Esophagus squamous epithelium (tissue), 5 donors: Measurements from ENCODE around the gene TMEM108. TPM values are rescaled to one million over a fixed set of nuclear protein-coding genes. Genes with fewer than 3 reads are reported as not detected.

ENCODE experiments used
- DNase-seq: peaks from one replicate; lab custom pipeline; 2025; lab: John Stamatoyannopoulos, UW
- H3K27ac ChIP-seq, 4 donors: fragments of 200-600 bp; sonication (generic); one replicate each; pipeline ENCODE4 v1.5.1; 2016 to 2019; ENCODE audit warnings: mild to moderate bottlenecking in 1 of 4
- H3K27me3 ChIP-seq, 4 donors: fragments of 200-600 bp; sonication (generic); 1 replicate in 3 of 4; 2 replicates in 1 of 4; pipeline versions ENCODE4 v1.5.1 to v1.6.0; 2017 to 2021; ENCODE audit warnings: antibody characterized with exemption in 1 of 4
- H3K36me3 ChIP-seq, 3 donors: fragments of 200-600 bp; sonication (generic); one replicate each; pipeline ENCODE4 v1.5.1; 2016 to 2019
- H3K4me1 ChIP-seq, 3 donors: fragments of 200-600 bp; sonication (generic); one replicate each; pipeline ENCODE4 v1.5.1; 2017 to 2019
- H3K4me3 ChIP-seq, 4 donors: fragments of 200-600 bp; sonication (generic); 1 replicate in 3 of 4; 2 replicates in 1 of 4; pipeline ENCODE4 v1.5.1; 2016 to 2019; ENCODE audit warnings: mild to moderate bottlenecking in 2 of 4, moderate library complexity in 1 of 4
- H3K9me3 ChIP-seq, 3 donors: fragments of 200-600 bp; sonication (generic); one replicate each; pipeline ENCODE4 v1.5.1; 2016 to 2019
- CTCF ChIP-seq, 6 experiments: fragments of 450-650 bp in 4 of 6; fragments of 200-600 bp in 2 of 6; sonication (generic) in 2 of 6; IDR thresholded peaks; one replicate each; pipeline ENCODE4 v1.5.1; 2016 to 2019; ENCODE audit warnings: antibody characterized with exemption in 6 of 6, mild to moderate bottlenecking in 4 of 6, moderate library complexity in 4 of 6
- POLR2A ChIP-seq, 4 donors: fragments of 450-650 bp; IDR thresholded peaks; one replicate each; pipeline ENCODE4 v1.6.1; 2017; ENCODE audit warnings: antibody characterized with exemption in 4 of 4, mild to moderate bottlenecking in 4 of 4, moderate library complexity in 3 of 4
- WGBS, 2 donors: methylation state at CpG; one replicate each; pipeline ENCODE4 v1.1.5; 2018; 5-methylcytosine and 5-hydroxymethylcytosine counted together
- intact Hi-C: fragments of 100-400 bp; cut with DNase I; formaldehyde crosslinking; loops from one replicate; pipeline ENCODE4 v1.15.0; 2022
- total RNA-seq, 4 donors: library from RNA; depleted of rRNA; stranded (reverse); fragments of >200 nt; gene quantifications; one replicate each; pipeline ENCODE4 v1.1.0, GENCODE V29; 2016
- donor health status: DM: yes; HTN: yes; CAD: no.

TMEM108 gene
- total RNA-seq, 4 donors from 2014 or later: 0.12 to 3.4 (median 0.24) TPM

- Histone ChIP-seq H3K4me1 (no peaks in the 10 kb centered on the region), H3K4me3 (no peak overlapping the region), H3K27me3 (no peaks in the 10 kb centered on the region), H3K9me3 (no peaks in the 10 kb centered on the region), H3K36me3 (no peaks in the 10 kb centered on the region), H3K27ac (no peak overlapping the region)
- no peak for TF ChIP-seq POLR2A (IDR thresholded peaks at IDR 0.05)
- TF ChIP-seq CTCF (IDR thresholded peaks at IDR 0.05): no peak
- intact Hi-C loops: no loop called here
- no peak for DNase-seq
- 31 to 38% methylated on average over 3 of the region's 3 CpGs for WGBS, 2 donors
These were observed 124.6 kb downstream of the TMEM108 start for GRCh38 chr3:133162670-133163305.

- intact Hi-C loops: no loop called here
- no peak overlapping the region for H3K4me3 ChIP-seq
- no peaks in the 10 kb centered on the region for H3K36me3 ChIP-seq
- no peak for DNase-seq
- TF ChIP-seq CTCF (IDR thresholded peaks at IDR 0.05) (no peak), POLR2A (IDR thresholded peaks at IDR 0.05) (no peak)
- no peak overlapping the region for H3K27ac ChIP-seq
- H3K4me1 ChIP-seq: no peaks in the 10 kb centered on the region
- no peaks in the 10 kb centered on the region for H3K9me3 ChIP-seq
- H3K27me3 ChIP-seq: no peaks in the 10 kb centered on the region
- 98% methylated on average over 4 to 6 of the region's 36 CpGs for WGBS, 2 donors
These were observed 129.3 kb downstream of the TMEM108 start for GRCh38 chr3:133167340-133168024.

- Histone ChIP-seq H3K9me3 (no peaks in the 10 kb centered on the region), H3K27me3 (no peaks in the 10 kb centered on the region), H3K4me1 (no peaks in the 10 kb centered on the region), H3K4me3 (no peak overlapping the region), H3K27ac (no peak overlapping the region), H3K36me3 (no peaks in the 10 kb centered on the region)
- no peak for DNase-seq
- WGBS, 2 donors: 100% methylated on average over 1 of the region's 1 CpG
- TF ChIP-seq POLR2A (IDR thresholded peaks at IDR 0.05): no peak
- TF ChIP-seq CTCF (IDR thresholded peaks at IDR 0.05): no peak
- intact Hi-C loops: no loop called here
These were observed 129.8 kb downstream of the TMEM108 start for GRCh38 chr3:133168025-133168401.

- intact Hi-C loops: no loop called here
- Histone ChIP-seq H3K4me1 (no peaks in the 10 kb centered on the region), H3K27me3 (no peaks in the 10 kb centered on the region), H3K9me3 (no peaks in the 10 kb centered on the region), H3K27ac (no peak overlapping the region), H3K36me3 (no peaks in the 10 kb centered on the region), H3K4me3 (no peak overlapping the region)
- TF ChIP-seq POLR2A (IDR thresholded peaks at IDR 0.05) (no peak), CTCF (IDR thresholded peaks at IDR 0.05) (no peak)
- 78 to 91% methylated on average over 6 of the region's 6 CpGs for WGBS, 2 donors
- no peak for DNase-seq
These were observed 131.3 kb downstream of the TMEM108 start for GRCh38 chr3:133169331-133170068.

GRCh38 chr3:133171831-133172230 is 133.6 kb downstream of the TMEM108 start:
- no peak overlapping the region for H3K4me3 ChIP-seq
- no peak for DNase-seq
- H3K36me3 ChIP-seq: no peaks in the 10 kb centered on the region
- TF ChIP-seq CTCF (IDR thresholded peaks at IDR 0.05) (no peak), POLR2A (IDR thresholded peaks at IDR 0.05) (no peak)
- no peaks in the 10 kb centered on the region for H3K27me3 ChIP-seq
- intact Hi-C loops: no loop called here
- WGBS, 2 donors: 65 to 74% methylated on average over 2 of the region's 2 CpGs
- no peaks in the 10 kb centered on the region for H3K4me1 ChIP-seq
- H3K9me3 ChIP-seq: no peaks in the 10 kb centered on the region
- H3K27ac ChIP-seq: no peak overlapping the region
